CD4-positive, alpha-beta T cell treated with Interleukin-21 for 1 hour (primary cell): ENCODE measurements around the gene ROPN1L.
"Not testable (repeated sequence)": the region's sequence is repeated elsewhere in the genome, so short reads cannot be mapped to it uniquely, and the experiment has no call there.

Source experiments
- DNase-seq: peaks from one replicate; pipeline ENCODE4 v3.0.0-alpha.2; 2020

ROPN1L gene

GRCh38 chr5:10480237-10480985 is 38.7 kb downstream of the ROPN1L start:
- DNase-seq = no peak

DNA sequence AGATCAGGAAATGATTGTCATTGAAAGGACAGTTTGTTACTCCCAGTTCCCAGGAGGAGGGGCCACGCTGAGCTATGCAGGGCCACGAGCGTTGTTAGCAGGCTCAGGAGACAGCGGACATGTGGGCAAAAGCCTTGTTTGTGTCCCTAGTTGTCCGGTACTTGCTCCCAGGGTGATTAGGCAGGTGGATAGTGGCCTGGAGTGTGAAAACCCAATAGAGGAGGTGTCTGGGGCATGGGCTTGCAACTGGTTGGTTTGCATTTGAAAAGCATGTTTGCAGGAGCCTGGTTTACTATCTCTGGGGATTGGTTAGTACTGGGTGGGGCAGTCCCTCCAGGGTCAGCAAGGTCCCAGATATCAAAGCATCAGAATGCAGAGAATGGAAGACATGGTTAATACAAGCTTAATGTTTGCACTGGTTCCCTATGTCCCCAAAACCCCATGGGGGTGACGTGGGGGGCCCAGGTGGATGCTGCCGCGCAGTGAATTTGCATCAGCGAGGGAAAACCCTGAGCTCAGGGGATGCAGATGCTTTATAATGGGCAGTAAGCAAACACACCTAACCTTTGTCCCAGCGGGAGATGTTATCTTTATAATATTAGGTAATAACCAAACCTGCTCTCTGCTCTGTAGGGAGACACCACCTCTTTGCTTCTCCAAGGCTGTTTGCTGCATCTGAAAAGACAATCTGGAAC is 39.7 kb downstream of the ROPN1L start:
- no peak for DNase-seq

DNA sequence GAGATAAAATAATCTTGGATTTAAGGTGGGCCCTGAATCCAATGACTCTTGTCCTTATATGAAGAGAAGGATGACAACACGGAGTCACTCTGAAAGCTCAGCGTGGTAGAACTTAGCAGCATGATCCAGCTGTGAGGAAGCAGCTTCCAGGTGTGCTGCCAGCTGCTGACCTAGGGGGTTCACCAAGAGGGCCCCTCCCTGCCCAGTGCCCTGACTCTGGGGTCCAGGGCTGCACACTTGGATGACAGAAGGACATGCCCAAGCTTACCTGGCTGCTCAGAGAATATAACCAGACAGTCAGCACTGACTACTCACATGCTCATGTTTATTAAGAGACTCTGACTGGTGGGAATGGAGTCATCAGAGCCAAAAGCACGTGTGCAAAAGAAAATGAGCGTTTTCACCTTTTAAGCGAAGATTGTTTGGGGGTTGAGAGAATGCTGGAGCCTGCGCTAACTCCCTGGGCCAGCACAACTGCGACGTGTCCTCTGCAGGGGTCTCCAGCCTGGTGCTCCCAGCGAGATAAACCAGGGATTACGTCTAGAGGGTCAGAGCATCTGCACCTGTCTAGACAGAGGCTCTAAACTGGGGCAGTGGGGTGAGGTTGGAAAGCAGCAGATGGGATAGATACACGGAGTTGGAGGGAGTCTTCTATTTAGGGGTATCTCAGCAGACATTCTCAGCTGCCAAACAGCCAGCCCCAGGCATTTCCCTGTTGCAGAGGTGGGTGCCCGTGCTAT is 41.3 kb downstream of the ROPN1L start:
- no peak for DNase-seq

GRCh38 chr5:10484774-10485141 is 43.1 kb downstream of the ROPN1L start:
- no peak for DNase-seq

GRCh38 chr5:10485142-10485795 is 43.6 kb downstream of the ROPN1L start:
- no peak for DNase-seq

DNA sequence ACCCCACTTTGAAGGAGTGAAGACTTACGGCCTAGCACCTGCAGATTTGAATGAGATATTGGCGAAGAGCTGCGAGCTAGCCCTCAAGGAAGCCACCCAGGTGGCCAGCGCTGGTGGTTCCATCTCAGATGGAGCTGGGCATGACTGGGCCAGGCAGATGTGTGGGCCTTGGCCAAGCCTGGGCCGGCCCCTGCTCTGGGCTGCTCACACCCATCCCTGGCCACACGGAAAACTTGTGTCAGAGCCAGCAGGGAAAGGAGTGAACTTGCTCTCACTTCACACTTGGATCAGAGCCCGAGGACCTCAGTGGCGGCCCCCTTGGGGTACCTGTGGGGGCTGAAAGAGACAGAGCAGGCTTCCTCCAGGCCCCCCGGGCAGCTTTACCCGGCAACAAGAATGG is 44.2 kb downstream of the ROPN1L start:
- DNase-seq = no peak

- DNase-seq = no peak
Measured at GRCh38 chr5:10486511-10487344, 45.0 kb downstream of the ROPN1L start.

- no peak for DNase-seq
Measured at GRCh38 chr5:10488144-10488543, 46.5 kb downstream of the ROPN1L start.

GRCh38 chr5:10489810-10490426 is 48.2 kb downstream of the ROPN1L start:
- peak; percentile 37 for DNase-seq

GRCh38 chr5:10490927-10491672 is 49.4 kb downstream of the ROPN1L start:
- no peak for DNase-seq

DNA sequence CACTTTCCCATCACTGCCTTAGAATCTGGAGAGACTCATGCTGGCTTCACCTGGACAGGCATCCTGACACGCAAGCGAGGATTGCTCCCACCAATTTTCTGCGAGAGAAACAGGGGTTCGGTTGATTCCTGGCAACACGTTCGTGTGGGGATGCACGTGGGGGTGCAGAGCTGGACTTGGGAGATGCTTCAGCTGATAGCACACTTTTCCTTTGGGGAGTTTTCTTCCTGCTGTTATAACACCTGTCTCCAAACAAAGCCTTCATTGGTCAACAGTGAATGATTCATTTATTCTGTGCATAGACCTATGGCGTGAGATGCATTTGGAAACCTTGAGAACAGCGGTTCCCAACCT is 50.0 kb downstream of the ROPN1L start:
- no peak for DNase-seq

GRCh38 chr5:10493884-10494283 is 52.2 kb downstream of the ROPN1L start:
- no peak for DNase-seq

GRCh38 chr5:10494497-10494896 is 52.8 kb downstream of the ROPN1L start:
- DNase-seq = not testable (repeated sequence)

GRCh38 chr5:10497554-10497953 is 55.9 kb downstream of the ROPN1L start:
- DNase-seq = no peak

DNA sequence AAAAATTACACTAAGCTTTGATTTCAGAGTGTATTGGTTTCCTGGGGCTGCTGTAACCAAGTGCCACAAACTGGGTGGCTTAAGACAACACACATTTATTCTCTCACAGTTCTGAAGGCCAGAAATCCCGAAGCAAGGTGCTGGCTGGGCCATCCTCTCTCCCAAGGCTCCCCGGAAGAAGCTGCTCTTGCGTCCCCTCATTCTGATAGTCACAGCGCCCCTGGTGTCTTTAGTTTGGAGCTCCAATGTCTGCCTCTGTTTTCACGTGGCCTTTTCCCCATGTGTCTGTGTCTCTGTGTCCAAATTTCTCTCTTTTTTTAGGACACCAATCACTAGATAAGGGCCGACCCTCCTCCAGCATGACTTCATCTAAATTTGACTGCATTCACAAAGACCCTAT is 56.7 kb downstream of the ROPN1L start:
- no peak for DNase-seq

- DNase-seq = no peak
Measured at GRCh38 chr5:10499066-10499465, 57.4 kb downstream of the ROPN1L start.

DNA sequence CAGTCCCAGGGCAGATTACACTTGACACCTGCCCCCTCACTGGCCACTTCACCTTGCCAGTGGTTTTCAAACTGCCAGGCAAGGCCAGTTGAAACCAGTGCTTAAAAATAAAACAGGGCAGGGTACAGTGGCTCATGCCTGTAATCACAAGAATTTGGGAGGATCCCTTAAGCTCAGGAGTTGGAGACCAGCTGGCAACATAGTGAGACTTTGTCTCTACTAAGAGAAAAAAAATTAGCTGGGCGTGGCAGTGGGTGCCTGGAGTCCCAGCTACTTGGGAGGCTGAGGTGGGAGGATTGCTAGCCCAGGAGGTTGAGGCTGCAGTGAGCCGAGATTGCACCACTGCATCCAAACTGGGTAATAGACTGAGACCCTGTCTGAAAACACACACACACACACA is 58.1 kb downstream of the ROPN1L start:
- no peak for DNase-seq

DNA sequence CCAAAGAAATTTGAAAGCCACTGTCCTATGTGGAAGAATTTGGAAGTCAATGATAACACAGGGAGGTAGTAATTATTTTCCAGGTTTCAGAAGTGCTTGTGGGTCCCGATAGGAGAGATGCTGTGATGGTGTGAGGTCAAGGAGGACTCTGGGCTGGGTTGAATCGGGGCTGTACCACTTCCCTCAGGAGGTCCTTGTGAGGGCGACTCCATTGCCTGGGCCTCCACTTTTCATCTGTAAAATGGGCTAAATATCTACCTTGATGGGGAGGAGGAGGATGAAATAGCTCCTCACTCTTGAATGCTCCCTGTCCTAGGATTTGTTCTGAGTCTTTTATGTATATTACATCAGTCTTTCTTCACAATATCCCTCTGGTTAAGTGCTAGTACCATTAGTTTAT is 59.0 kb downstream of the ROPN1L start:
- no peak for DNase-seq

GRCh38 chr5:10501554-10502075 is 59.9 kb downstream of the ROPN1L start:
- no peak for DNase-seq

DNA sequence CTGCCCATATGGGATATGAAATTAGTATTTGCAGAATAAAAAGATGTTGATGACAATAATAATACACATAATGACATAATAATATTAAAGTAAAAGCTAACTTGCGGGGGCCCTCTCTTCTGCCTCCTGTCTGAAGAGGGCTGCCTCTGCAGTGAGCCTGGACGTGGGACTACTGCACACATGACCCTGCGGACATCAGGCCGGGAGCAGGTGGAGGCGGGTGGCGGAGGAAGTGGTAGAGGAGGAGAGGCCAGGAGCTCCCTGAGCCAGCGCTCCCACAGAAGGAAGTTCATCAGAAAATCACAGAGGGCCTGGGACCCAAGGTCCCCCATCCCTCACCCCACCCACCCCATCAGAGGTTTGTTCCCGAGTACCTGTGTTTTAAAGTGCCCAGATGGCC is 60.5 kb downstream of the ROPN1L start:
- DNase-seq = no peak

GRCh38 chr5:10502578-10502977 is 60.9 kb downstream of the ROPN1L start:
- no peak for DNase-seq
